ENCODE data around the gene PARP11.

PARP11 gene

DNA sequence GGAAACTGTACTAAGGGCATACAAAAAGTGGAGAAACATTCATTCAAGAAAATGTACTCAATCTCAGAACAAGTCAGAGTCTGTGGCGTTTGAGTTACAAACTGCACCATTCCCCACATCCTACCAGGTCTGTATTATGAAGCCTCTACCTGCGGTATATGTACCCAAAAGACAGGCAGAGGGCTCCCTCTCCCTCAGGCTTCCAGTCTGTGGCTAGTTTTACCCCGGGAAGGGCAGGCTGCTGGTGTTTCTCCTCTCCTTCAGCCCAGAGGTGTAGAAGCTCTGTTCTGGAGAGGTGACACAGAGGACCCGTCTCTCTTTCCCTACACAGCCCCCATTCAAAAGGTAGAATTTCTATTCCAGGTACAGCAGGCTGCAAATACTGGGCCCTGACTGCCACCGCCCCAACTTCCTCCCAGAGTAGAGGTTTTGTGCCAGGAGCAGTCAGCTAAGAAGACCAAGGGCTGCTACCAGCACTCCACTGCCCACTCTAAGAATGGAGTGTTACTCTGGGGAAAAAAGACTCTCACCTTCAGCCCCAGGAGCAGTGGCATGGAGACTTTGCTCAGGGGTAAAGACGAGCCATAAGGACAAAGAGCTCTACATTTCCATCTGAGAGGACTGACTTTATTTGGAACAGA lies 39.4 kb downstream of the PARP11 start:
- Histone ChIP-seq H3K27me3 (peaks cover 8% of the 10 kb centered on the region), H3K36me3 (peaks cover 10% of the 10 kb centered on the region), H3K9me3 (no peaks in the 10 kb centered on the region), H3K4me3 (ENCODE audit: low read depth in 1 of 2, low read length in 1 of 2) (no peak overlapping the region), H3K27ac (no peak overlapping the region), H3K4me1 (ENCODE audit: control insufficient read depth in 1 of 2, insufficient read depth in 1 of 2, low read depth in 1 of 2, low read length in 1 of 2) (peaks cover 6 to 8% of the 10 kb centered on the region in 2 experiments)
- TF ChIP-seq, protein P1, sequence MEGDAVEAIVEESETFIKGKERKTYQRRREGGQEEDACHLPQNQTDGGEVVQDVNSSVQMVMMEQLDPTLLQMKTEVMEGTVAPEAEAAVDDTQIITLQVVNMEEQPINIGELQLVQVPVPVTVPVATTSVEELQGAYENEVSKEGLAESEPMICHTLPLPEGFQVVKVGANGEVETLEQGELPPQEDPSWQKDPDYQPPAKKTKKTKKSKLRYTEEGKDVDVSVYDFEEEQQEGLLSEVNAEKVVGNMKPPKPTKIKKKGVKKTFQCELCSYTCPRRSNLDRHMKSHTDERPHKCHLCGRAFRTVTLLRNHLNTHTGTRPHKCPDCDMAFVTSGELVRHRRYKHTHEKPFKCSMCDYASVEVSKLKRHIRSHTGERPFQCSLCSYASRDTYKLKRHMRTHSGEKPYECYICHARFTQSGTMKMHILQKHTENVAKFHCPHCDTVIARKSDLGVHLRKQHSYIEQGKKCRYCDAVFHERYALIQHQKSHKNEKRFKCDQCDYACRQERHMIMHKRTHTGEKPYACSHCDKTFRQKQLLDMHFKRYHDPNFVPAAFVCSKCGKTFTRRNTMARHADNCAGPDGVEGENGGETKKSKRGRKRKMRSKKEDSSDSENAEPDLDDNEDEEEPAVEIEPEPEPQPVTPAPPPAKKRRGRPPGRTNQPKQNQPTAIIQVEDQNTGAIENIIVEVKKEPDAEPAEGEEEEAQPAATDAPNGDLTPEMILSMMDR (IDR thresholded peaks at IDR 0.05) = no peak

DNA sequence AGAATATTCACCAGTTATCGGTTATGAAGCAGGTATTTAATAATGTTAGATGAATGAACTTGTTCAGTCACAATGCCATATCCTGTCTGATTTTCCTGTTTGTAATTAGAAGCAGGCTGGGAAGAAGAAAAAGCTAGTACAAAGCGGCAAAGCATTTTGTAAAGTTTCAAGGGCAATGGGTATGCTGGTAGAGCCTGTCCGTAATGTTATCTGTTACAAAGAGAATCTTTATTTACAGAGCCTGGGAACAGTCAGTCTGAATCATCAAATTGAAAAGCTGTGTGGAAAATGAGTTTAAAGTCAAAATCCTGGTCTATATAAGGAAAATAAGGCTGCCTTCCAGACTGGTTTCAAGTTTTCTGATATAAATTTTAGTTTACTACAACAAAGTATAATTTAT lies 40.5 kb downstream of the PARP11 start:
- TF ChIP-seq, protein P1 (IDR thresholded peaks at IDR 0.05) = no peak

DNA sequence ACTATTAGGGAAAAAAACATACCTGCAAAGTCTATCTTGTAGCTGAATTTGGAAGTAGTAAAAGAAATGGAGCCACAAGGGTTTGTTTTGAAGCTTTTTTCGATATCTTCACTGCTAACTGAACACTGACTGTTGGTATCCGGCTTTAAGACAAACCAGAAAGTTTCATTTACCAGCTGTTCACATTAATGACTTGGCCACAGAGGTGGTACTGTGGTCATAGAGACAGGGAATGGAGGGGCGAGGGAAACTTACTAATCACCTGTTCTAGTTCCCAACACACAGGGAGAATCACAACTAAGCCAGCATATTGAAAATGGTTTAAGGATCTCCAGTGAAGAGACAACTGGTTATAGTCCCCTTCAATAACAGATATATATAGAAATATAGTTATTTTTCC lies 44.3 kb downstream of the PARP11 start:
- no peak overlapping the region for H3K4me3 ChIP-seq (ENCODE audit: low read depth in 1 of 2, low read length in 1 of 2)
- no peaks in the 10 kb centered on the region for H3K9me3 ChIP-seq
- H3K4me1 ChIP-seq (ENCODE audit: control insufficient read depth in 1 of 2, insufficient read depth in 1 of 2, low read depth in 1 of 2, low read length in 1 of 2) = no peaks in the 10 kb centered on the region
- TF ChIP-seq, protein P1 (IDR thresholded peaks at IDR 0.05) = no peak
- peaks cover 38% of the 10 kb centered on the region for H3K36me3 ChIP-seq
- H3K27me3 ChIP-seq = no peaks in the 10 kb centered on the region
- H3K27ac ChIP-seq = no peak overlapping the region

More for the DNA sequence above, 40.5 kb downstream of the PARP11 start:
- no peaks in the 10 kb centered on the region for H3K9me3 ChIP-seq
- peaks cover 0 to under 1% of the 10 kb centered on the region in 2 experiments for H3K4me1 ChIP-seq (ENCODE audit: control insufficient read depth in 1 of 2, insufficient read depth in 1 of 2, low read depth in 1 of 2, low read length in 1 of 2)
- no peak overlapping the region for H3K4me3 ChIP-seq (ENCODE audit: low read depth in 1 of 2, low read length in 1 of 2)
- H3K36me3 ChIP-seq = peaks cover 17% of the 10 kb centered on the region
- no peaks in the 10 kb centered on the region for H3K27me3 ChIP-seq
- no peak overlapping the region for H3K27ac ChIP-seq

DNA sequence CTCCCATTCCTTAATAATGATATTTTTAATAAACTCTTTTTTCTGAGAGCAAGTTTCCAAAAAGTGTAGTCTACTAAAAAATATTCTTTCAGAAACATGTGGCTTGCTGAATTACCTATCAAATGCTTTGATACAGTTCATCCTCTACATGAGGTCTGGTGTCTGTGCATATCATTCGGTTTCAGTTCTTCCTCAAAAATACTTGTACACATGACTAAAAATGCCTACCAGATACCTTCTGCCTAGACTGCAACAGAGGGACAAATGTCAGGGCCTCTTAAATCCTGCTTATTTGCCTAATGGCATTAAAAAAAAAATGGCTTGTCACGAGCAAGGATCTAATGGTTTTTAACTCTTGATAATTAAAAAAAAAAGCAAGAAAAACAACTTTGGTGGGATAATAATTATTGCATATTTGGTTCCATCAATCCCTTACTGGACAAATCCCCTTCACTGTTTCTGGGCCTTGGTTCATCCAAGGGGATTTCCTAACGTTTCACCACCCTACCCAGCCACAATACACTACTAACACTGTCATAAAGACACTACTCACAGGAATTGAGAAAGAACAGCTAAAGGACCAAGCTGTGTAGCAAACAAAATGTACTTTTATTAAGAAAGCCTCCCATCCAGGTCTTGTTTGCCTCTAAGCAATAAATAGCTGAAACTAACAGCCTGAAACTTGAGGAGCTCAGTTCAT lies 45.7 kb downstream of the PARP11 start:
- TF ChIP-seq, protein P1 (IDR thresholded peaks at IDR 0.05) = no peak

DNA sequence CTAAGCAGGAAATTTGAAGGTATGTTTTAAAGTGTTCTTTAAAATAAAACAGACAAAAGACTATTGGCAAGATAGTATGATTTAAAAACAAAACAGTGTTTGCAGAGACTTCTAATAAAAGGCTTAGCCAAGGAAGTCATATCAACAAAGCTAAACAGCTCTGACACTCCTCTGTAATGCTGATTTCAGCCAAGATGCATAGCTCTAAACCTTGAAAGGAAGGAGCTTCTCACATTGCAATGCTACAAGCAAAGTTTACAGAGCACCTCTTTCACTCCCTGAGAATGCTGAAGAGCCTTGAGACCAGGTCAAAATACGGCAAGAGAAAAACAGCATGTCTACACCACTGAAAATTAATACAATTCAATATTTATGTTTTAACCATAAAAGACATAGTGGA lies 51.8 kb downstream of the PARP11 start:
- no peak overlapping the region for H3K4me3 ChIP-seq (ENCODE audit: low read depth in 1 of 2, low read length in 1 of 2)
- H3K27ac ChIP-seq = no peak overlapping the region
- H3K4me1 ChIP-seq (ENCODE audit: control insufficient read depth in 1 of 2, insufficient read depth in 1 of 2, low read depth in 1 of 2, low read length in 1 of 2) = peaks cover 1 to 2% of the 10 kb centered on the region in 2 experiments
- no peaks in the 10 kb centered on the region for H3K27me3 ChIP-seq
- TF ChIP-seq, protein P1 (IDR thresholded peaks at IDR 0.05) = no peak
- peaks cover 27% of the 10 kb centered on the region for H3K36me3 ChIP-seq
- H3K9me3 ChIP-seq = no peaks in the 10 kb centered on the region

More for the DNA sequence above, 45.7 kb downstream of the PARP11 start:
- Histone ChIP-seq H3K4me3 (ENCODE audit: low read depth in 1 of 2, low read length in 1 of 2) (no peak overlapping the region), H3K27me3 (no peaks in the 10 kb centered on the region), H3K36me3 (peaks cover 40% of the 10 kb centered on the region), H3K27ac (no peak overlapping the region), H3K9me3 (no peaks in the 10 kb centered on the region), H3K4me1 (ENCODE audit: control insufficient read depth in 1 of 2, insufficient read depth in 1 of 2, low read depth in 1 of 2, low read length in 1 of 2) (no peaks in the 10 kb centered on the region)
